Fibroblast of upper back skin (primary cell): Measurements from ENCODE around the gene RFC2.
"Not testable (repeated sequence)": the region's sequence is repeated elsewhere in the genome, so short reads cannot be mapped to it uniquely, and the experiment has no call there.

Source experiments
- DNase-seq: peaks from one replicate; pipeline ENCODE4 v3.0.0-alpha.2; 2013

The RFC2 gene

DNA sequence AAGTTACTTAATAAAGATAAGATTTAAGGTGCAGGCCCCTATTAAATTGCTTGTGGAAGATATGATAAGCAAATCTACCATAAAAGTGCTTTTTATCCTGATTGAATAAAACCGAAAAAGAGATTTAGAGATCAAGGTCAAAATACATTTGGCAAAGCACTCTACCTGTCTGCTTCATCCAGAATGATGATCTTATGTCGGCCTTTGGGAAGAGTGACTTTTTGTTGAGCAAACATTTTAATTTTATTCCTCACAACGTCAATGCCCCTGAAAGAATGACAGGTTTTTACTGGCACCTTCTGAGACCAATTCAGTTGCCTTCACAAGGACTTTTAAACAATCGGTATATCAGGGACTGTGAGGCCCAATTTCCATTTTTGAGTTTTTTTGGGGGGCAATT is 7.7 kb downstream of the RFC2 start:
- DNase-seq = no peak

DNA sequence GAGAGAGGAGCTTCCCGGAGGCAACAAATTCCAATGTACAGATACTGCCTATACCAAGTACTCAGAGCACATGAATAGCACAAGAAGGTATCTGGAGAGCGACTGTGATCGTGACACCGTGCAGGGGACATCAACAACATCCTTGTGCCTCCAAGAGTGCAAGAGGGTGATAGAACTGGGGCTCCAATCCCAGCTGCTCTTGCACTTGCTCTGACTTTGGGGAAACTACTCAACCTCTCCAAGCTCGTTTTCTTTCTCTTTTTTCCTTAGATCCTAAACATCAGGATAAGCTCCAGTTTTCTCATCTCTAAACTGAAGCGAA is 12.1 kb downstream of the RFC2 start:
- no peak for DNase-seq

DNA sequence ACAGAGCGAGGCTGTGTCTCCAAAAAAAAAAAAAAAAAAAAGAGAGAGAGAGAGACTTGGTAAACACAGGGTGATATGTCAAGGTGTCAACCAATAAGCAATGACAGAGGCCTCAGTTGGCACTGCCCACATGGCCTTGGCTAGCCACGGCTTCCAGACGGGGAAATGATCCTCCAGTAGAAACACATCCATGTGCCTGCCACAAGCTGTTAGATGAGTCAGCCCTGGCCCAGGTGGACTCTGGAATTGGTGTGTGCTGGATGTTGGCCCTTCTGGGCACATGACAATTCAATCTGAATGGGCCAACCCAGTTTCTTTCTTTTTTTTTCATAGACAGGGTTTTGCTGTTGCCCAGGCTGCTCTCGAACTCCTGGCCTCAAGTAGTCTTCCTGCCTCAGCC is 13.7 kb downstream of the RFC2 start:
- no peak for DNase-seq

DNA sequence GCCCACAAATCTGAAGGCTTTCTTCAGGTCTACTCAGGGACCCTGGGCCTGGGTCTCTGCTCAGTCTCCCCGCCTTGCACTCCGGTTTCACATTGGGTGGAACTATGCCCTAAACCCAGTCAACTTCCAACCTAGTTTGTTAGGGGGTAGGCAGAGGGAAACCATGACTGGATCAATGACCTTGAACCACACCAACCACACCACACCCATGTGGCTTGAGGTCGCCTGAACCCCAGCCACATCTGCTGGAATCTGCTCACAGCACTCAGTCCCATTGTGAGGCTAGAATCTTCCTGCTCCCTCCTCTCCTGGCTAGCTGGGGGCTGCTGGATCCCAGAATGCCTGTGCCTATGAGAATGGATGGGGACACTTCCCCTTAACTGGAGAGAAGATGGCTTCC is 17.9 kb downstream of the RFC2 start:
- DNase-seq = no peak

DNA sequence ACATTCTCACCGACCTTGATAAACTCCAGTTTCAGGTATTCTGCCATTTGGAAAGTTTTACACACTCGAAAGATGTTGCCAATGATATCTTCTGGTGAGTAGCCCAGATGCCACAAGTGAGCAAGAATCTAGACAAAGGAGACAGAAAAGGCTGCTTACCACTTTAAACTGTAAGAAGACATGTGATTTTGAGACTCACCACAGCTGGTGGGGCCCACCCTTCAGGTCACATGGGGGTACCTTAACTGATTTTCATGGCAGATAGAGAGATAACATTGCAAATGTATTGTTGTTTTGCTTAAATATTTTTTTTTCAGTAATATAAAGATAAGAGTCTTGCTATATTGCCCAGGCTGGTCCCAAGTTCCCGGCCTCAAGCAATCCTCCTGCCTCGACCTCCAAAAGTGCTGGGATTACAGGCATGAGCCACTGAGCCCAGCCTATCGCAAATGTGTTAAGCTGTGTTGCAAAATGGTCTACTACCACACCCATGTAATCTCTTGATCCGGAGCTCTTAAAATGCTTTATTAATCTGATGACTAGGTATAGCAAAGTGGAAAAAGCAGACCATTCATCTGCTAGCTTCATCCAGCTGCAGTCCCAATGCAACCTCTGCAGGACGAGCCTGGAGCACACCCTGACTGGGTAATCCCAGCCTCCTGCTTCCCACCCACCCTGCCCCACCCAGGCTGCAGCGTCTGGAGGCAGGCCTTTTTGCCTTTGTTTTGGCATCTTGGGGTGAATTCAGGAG is 18.5 kb downstream of the RFC2 start:
- DNase-seq = no peak

DNA sequence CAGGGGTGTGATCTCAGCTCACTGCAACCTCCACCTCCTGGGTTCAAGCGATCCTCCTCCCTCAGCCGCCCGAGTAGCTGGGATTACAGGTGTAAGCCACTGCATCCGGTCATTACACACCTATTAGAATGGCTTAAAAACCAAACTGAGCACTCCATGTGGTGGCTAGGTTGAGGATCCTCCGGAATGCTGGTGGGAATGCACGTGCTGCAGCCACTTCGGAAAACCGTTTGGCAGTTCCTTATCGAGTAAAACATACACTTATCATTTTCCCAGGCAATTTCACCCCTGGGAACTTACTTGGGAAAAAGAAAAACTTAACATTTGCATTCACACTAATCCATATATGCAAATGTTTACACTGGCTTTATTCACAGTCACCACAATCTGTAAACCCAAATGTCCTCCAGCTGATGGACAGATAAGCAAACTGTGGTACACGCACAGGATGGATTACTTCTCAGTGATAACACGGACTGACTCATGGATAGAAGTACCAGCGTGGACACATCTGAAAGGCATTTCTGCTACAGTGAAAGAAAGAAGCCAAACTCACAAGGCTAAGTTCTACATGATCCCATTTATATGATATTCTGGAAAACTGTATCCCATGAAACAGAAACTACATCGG is 20.4 kb downstream of the RFC2 start:
- DNase-seq = peak; percentile 10

DNA sequence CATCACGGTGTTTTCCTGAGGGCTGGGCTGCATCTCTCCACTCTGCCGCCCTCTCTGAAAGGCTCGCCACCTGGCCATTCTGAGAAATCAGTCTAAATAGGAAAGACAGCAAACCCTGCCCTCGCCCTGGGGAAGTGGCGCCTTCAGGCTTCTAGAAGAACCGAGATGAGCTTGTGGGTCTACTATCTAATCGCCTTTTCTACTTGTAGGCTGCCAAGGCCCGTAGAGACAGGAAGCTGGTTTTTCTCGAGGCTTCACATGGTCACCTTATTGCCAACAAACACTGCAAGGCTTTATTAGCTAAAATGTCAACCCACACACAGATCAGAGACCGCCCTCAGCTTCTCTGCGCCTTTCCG is 23.0 kb downstream of the RFC2 start:
- DNase-seq = no peak

DNA sequence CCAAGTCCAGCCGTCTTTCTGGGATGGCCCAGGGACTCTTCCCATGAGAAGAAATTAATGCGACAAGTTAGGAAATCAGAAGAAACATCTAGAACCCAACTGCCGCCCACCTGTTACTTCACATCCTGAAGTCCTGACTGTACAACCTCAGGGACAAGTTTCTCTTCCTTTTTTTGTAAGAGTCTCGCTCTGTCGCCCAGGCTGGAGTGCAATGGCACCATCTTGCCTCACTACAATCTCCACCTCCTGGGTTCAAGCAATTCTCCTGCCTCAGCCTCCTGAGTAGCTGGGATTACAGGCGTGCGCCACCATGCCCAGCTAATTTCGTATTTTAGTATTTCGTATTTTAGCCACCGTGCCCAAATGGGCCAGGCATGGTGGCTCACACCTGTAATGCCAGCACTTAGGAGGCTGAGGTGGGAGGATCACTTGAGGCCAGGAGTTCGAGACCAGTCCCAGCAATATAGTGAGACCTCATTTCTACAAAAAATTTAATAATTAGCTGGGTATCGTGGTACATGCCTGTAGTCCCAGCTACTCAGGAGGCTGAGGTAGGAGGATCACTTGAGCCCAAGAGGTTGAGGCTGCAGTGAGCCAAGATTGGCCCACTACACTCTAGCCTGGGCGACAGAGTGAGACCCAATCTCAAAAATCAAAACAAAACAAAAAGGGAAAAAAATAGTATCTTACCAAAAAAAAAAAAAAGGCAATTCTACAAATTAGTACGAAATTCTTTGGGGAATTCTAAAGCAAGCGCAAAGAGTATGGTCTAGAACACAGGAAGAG is 23.6 kb downstream of the RFC2 start:
- no peak for DNase-seq

DNA sequence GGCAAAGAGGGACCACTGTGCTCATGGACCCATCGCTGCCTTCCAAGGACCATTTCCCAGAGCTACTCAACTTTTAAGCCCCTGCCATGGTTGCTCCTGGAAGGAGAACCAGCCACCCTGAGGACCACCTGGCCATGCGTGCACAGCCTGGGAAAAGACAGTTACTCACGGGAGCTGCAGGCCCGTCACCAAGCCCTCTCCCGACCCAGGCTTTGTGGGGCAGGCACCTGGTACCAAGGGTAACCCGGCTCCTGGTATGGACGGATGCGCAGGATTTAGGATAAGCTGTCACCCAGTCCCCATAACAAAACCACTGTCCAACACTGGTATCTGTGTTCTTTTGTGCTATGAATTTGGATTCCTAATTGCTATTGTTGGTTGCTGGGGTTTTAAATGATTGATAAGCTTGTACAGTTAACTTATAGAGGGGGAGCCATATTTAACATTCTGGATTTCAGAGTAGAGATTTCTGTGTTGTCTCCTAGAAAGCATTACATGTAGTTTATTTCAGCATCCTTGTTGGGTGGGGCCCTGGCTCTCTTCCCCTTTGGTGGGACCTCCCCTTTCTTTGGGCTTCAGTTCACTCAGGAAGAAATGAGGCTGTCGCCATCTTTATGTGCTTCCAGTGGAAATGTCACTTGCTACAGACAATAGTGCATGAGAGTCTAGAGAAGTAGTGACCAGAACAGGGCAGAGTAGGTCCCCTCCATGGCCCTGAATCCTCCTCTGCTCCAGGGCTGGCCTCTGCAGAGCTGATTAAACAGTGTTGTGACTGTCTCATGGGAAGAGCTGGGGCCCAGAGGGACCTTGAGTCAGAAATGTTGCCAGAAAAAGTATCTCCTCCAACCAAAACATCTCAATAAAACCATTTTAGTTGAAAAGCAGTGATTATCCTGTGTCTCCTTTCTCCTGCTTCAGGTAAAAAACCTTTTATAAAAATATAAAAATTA is 25.0 kb downstream of the RFC2 start:
- no peak for DNase-seq

DNA sequence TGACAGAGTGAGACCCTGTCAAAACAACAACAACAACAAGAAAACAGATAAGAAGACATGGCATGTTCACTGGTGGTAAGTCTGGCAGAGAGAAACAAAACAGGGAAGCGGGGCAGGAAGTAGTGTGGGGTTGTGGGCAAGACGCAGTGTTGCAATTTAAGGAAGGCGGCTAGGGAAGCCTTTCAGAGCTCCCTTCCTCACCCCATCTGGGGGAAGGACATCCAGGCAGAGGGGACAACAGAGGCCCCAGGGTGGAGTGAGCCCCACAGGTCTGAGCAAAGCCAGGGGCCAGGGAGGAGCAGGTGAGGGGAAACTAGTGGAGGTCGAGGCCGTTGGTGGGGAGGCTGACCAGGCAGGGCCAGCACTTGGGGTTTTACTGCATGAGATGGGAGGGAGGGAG is 27.6 kb downstream of the RFC2 start:
- no peak for DNase-seq

DNA sequence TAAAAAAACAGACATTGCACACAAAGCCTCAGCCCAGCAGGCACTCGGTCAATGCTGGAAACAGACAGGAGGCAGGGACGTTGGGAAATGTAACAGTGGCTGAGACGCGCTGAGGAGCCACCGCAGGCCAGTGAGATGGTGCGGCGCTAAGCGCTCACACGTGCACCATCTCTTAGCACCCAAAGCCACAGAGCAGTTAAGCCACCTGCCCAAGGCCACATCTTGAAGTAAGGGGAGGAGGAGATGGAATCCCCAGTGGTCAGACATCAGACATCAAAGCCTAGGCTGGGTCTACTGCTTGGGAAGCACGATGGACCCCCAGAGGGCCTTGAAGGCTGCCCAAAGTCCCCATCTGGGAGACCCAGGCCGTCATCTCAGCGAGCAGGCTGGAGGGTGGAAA is 28.8 kb downstream of the RFC2 start:
- no peak for DNase-seq

DNA sequence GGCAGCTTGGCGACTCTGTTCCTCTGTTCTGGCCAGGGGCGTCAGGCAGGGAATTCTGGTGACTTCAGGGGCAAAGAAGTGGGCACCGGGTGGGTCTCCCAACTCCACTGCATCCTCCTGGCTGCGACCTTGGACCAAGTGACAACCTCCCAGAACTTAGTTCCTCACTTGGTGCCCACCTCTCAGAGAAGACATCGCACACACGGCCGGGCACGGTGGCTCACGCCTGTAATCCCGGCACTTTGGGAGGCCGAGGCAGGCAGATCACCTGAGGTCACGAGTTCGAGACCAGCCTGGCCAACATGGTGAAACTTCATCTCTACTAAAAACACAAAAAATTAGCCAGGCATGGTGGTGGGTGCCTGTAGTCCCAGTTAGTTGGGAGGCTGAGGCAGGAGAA is 29.3 kb downstream of the RFC2 start:
- not testable (repeated sequence) for DNase-seq

DNA sequence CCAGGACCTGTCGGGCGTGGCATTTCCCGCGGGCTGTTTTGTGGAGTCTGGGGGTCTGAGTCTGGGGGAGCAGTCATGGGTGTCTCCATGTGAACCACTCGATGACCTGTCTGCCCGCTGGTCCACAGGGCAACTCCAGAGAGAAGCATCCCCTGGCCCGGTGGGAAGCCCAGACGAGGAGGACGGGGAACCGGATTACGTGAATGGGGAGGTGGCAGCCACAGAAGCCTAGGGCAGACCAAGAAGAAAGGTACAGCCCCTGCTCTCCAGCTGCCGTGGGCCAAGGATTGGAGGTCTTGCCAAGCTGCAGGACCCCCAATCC is 29.7 kb downstream of the RFC2 start:
- DNase-seq = no peak

DNA sequence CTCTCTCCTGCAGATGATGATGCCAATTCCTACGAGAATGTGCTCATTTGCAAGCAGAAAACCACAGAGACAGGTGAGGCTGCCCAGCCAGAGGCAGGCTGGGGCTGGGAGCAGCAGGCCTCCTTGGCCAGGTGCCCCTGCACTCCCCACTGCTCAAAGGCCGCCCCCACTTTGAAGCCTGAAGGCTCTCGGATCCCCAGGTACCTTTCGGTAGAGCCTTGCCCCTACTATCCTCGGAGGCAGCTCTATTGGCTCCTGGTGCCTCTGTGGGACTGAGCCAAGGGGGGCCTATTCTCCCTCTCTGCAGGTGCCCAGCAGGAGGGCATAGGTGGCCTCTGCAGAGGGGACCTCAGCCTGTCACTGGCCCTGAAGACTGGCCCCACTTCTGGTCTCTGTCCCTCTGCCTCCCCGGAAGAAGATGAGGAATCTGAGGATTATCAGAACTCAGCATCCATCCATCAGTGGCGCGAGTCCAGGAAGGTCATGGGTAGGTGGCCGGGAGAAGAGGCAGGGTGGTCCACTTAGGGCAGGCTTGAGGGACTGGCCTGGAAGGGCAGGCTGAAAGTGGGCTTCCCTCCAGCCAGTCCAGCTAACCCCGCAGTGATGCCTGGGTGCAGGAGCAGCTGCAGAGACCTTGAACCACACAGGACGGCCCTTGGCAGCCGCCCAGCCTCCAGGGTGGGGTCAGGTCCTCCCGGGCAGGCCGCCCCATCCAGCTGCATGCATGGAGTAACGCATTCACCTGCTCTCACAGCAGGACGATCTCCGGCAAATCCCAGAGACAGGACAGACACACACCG is 30.3 kb downstream of the RFC2 start:
- DNase-seq = no peak

DNA sequence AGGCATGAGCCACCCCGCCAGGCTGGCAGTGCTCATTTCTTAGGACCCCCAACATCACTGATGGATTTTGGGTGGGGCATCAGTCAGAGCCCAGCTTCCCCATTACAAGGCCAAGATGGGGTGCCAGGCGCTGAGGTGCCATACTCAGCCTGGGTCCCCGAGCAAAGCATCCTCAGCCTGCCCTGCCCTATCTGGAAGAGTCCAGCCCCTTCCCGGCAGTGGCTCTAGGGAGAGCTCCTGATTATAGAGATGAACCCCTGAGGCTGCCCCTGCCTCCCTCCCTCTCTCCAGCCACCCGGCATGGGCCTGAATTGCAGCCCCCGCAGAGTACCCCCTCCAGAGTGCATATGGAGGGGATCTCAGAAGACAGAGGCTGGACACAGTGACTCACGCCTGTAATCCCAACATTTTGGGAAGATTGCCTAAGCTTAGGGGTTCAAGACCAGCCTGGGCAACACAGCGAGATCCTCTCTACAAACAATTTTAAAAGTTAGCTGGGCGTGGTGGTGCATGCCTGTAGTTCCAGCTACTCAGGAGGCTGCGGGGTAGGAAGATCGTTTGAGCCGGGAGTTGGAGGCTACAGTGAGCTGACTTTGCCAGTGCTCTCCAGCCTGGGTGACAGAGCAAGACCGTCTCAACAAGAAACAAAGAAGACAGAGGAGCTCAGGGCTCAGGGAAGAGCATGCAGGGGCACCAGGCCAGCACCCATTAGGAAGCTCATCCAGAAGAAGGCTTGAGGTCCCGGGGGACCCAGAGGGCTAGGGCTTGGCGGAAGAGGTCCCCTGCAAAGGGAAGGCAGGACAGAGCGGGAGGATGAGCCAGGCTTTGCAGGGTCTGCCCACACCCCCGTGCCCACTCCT is 31.1 kb downstream of the RFC2 start:
- no peak for DNase-seq

DNA sequence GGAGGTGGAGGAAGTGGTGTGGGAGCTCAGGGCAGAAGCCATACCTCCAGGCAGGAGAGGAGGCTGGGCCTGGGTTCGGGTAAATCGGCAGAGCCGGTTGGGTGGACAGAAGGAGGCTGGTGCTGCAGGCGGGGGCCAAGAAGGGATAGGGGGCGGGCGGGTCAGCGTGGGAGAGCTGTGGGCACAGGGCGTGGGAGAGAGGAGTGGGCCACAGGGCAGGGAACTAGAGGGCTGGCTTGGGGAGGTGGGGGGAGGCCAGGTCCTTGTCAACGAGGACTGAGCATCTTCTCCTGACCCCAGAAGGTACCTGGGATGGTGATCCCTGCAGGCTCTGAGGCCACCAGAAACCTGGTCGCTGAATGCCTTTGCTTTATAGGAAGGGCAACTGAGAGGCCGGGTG is 32.5 kb downstream of the RFC2 start:
- DNase-seq = no peak

DNA sequence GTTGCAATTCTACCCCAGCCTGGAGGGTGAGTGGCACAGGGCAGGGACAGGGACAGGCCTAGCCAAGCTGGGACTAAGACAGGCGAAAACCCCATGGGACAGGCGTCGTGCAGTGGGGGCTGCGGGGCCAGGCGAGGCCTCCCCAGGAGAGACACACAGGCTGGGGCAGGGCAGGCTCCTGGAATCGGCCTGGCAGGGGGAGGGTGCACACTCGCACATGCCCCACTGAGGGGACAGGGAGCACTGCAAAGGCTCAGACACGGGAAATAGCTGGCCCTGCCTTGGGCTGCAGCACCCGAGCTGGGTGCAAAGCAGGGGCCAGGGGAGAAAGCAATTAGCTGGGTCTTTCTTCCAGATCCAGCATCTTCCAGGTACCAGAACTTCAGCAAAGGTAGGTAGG is 34.0 kb downstream of the RFC2 start:
- no peak for DNase-seq

DNA sequence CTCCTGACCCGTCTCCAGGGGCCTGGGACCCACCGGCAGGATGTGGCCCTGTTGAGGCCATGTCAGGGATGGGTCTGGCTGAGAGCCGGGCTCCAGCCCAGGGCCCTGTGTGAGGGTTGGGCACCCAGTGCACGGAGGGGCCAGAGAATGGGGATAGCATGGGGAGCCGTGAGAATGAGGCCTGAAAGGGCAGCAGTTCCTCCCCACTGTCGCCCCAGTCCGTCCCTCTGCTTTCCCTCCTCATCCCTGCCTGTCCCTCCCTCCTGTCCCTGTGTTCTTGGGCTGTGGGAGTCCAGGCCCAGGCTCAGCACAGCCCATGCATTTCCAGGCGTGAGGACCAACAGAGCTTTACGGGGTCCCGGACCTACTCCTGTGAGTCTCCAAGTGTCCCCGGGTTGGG is 34.8 kb downstream of the RFC2 start:
- DNase-seq = no peak

DNA sequence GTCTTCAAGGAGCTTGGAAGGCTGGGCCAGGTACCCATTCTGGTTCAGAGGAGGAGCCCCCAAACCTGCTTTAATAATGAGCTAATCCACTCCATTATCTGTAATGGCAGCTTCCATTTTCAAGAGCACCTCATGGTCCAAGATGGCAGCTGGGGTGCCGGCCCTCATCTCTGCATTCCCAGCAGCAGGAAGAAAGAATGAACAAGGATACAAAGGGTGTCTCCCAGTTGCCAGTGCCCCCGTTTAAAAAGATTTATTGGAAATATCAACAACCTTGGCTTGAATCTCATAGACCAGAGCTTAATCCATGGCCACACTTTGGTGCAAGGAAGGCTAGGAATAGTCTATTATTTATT is 35.9 kb downstream of the RFC2 start:
- no peak for DNase-seq

DNA sequence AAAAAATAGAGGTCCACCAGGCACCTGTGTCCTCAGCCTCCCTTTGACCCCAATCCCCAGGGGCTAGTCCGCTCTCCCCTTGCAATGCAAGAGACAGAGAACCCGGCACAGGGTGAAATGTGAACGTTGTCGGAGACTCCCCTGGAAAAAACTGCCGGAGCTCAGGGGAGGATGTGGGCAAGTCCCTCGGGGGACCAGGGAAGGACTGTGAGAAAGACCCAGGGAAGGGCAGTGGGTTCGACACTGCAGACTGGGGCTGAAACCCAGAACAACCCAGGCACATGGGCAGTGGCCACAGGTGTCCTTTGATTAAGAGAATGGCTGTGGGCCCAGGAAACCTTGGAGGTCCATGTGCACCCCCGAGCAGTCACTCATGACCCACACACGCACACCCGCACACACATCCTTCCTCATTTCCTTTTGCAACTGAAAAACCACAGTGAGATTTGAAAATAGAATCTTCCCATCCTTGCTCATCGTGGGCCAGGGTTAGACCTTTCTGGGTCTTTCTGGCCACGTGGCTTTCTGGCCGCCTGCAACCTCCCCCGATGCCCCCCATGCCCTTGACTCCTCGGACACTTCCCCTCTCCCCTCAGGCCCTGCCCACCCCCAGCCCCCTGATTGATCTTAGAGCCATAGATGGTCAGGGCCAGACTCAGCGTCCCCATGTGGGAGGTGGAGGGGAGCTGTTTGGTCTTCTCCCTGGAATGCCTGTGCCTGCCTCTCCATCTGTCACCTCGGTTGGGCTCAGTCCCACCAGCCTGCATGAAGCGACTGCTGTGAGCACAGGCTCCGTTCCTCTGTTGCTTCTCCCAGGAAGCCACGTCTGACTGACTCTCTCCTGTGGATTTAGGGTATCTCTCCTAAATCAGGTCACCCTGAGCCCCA is 36.5 kb downstream of the RFC2 start:
- DNase-seq = peak; percentile 9

DNA sequence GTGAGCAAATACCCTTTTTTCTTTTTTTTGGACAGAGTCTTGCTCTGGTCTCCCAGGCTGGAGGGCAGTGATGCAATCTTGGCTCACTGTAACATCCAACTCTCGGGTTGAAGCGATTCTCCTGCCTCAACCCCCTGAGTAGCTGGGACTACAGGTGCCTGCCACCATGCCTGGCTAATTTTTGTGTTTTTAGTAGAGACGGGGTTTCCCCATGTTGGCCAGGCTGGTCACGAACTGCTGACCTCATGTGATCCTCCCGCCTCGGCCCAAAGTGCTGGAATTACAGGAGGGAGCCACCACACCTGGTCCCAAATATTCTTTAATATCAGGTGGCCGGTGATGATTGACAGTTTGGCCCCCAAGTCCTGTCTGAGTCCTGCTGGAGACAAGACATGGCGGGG is 37.8 kb downstream of the RFC2 start:
- DNase-seq = no peak
